Daoy (cell line): ENCODE measurements around the gene CLIC5. TPM values are rescaled to one million over a fixed set of nuclear protein-coding genes. Genes with fewer than 3 reads are reported as not detected.
A peak's percentile ranks its signal among the peaks of the same experiment; 100 is the strongest.

Experiments
- DNase-seq: peaks from one replicate; pipeline ENCODE4 v3.0.0-alpha.2; 2015; ENCODE audit warnings: low read depth
- total RNA-seq: library from RNA; depleted of rRNA; stranded (reverse); fragments of >200 nt; shearing (Covaris generic); gene quantifications from 2 replicates; pipeline ENCODE4 v1.2.3, GENCODE V29; 2014

Gene CLIC5
- total RNA-seq, 1 experiment from 2014 or later: 0.11 TPM

- DNase-seq: no peak
These were observed 120.1 kb downstream of the CLIC5 start for GRCh38 chr6:45895569-45895968.

DNA sequence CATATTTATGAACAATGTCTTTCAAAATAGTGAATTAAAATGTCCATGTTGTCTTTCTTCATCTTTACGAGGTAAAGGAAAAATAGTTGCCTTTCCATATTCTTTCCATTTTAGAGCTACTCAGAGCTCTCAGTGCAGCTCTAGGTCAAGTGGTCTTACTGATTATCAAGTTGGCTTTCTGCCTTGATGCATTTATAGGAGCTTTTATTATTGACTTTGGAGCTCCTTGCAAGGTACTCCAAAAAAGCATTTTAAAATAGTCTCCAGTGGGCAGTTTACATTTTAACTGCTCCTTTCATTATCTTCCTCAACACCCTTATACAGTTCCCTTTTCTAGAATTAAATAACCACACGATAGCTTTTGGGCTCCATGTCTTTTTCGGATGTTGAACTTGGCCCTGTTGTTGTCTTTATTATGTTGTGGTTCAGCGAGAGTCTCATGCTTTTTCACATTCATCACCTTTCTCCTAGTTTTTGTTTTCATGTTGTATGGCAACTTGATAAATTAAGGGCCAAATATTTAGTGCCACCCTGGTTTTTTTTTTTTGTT, 122.9 kb downstream of the CLIC5 start:
- DNase-seq: no peak

GRCh38 chr6:45892196-45892595, 123.5 kb downstream of the CLIC5 start:
- DNase-seq: no peak

DNA sequence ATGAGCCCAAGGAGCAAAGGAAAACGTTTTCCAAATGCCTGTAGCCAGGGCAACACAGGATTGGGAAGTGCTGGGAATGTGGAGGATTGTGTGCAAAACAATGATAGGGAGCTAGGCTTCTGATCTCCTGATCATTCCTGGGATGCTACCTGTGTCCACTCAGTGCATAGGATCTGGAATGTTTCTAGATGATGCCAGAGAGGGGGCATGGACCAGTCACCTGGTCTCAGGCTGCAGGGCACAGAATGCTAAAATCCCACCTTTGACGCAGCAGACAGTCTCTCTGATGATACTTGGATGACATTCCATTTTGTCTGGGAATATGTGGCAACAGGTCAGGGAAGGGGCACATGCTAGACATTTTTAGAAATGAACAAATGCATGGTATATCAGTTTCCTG, 128.9 kb downstream of the CLIC5 start:
- DNase-seq: no peak

DNA sequence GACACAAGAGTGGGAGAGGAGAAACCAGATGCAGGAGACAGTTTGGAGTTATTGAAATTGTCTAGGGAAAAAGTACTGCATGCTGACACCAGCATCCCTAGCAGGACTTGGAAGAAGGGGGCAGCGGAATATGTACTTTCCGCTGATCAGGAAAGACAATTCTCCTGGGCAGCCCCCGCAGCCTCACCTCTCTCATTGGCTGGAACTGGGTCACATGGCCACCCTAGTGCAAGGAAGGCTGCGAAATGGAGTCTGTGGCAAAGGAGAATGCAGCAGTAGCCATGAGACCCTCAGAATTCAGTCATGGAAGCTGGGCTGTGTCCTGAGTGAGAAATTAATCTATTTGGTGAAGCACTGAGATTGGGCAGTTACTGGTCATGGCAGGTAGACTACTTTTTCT, 131.3 kb downstream of the CLIC5 start:
- DNase-seq: no peak

DNA sequence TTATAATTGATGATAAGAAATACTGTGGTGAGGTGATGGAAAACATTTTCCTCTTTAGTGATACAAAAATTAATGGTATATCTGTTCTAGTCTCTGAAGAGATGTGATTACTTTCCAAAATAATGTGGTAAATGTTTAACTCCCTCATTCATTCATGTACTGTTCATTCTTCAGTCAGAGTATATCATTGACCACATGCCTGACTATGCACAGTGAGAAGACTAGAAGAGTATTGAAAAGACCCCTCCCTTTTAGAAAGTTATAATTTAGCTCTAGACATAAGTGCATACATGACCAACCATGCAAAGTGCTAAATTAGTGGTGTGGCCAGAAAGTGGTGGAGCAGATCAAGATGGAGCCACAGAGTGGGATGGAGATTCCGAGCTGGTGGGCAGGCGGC, 133.0 kb downstream of the CLIC5 start:
- no peak for DNase-seq

GRCh38 chr6:45881705-45882467, 133.8 kb downstream of the CLIC5 start:
- DNase-seq: no peak

DNA sequence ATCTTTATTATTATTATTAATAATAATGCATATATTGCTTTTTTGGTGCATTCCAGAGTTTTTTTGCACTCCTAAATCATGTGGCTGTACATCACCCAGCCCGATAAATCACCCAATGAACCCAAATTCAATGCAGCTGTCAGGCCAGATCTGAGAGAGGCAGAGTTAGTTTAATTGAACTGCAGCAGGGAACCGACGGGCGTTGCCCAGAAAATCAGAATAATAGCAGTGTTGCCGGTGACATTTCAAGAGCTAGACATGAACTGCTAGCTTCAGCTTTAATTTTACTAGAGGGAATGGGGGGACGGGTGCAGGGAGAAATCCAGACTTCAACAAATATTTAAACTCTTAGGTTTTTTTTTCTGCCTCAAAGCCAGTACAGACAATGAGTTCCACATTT, 135.0 kb downstream of the CLIC5 start:
- DNase-seq: no peak

DNA sequence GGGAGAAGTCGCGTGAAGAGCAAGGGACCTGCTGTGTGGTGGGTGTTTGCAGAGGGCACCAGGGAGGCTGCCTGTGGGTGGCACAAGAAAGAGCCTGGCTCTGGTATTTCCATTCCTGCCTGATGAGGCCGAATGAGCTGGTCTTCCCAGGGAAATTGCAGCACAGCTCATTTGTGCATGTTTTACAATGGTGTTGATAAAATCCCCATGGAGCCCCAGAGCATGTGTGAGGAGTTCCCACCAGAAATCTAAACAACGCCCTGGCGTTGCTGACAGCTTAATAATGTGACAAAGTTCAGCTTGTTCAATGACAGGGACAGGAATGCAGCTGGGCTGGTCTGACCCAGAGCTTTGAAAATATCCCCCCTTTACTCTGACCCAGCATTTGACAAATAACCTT, 135.5 kb downstream of the CLIC5 start:
- peak; percentile 15 for DNase-seq

DNA sequence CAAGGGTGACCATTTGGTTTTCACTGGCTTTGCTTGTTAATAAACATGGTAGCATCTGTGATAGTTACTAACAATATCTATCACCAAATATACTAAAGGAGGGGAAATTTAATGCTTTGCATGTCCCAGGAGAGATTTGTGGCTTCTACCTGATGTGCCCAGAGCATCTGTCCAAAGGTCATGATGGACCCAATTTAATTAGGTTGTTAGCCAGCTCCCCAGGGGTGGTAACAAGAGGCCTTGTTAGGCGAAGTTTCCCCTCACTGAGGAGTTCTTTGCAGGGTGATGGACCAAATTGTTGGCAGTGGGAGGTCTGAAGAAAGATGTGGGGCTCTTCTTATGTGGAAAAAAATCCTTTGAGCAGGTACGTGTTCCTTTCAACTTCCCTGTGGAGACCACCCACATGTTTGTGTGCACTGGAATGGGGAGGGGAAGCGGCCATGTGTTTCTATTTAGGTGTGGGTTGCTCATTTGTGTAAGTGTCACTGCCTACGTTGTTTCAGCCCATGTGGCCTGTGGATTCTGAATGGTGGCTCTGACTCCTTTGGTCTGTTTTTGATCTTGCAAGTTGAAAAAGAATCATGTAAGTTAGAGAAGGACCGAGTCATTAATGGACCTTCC, 137.6 kb downstream of the CLIC5 start:
- no peak for DNase-seq

DNA sequence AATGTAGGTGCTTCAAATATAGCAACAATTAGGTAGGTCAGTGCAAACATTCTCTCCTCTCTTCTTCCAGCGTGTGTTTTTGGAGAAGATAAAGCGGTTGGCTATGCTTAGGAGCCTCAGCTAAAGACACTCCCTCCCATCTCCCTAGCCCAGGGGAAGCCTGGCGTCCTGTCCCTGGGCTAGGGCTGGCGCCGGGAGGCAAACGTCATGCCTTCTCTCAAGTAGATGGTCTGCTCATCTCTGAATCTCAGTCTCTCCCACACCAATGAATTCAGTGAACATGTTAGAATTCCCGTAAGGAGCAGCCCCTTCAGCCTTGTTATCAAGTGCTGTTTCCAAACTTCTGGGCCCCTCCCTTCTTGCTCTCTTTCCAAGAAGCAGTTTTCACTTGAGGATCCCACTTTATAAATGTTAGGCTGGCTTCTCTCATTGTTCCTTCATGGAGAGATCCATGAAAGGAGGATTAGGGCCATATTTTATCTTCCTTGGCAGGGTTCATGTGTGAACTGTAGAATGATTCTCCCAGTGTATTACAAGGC, 142.8 kb downstream of the CLIC5 start:
- DNase-seq: no peak

GRCh38 chr6:45870531-45870930, 145.1 kb downstream of the CLIC5 start:
- no peak for DNase-seq

- peak; percentile 71 for DNase-seq
These were observed 151.0 kb downstream of the CLIC5 start for GRCh38 chr6:45864651-45865050.

- no peak for DNase-seq
These were observed 157.0 kb downstream of the CLIC5 start for GRCh38 chr6:45858691-45859090.

DNA sequence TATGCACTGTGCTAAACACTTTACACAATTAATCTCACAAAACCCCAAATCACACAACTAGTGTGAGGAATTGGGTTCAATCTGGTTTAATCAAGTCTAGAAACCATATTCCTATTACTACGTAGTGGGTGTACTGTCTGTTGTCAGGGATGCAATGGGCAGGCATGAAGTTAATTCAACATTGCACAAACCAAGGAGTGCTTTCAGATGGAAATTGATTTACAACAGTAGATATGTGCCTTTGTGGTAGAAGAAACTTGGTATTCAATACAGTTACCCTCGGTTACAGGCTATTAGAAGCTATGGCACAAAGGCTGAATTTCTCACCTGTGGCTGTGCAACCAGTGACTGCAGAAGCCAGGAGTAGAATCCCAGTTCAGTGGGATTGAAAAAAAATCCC, 157.8 kb downstream of the CLIC5 start:
- no peak for DNase-seq

- DNase-seq: no peak
These were observed 159.8 kb downstream of the CLIC5 start for GRCh38 chr6:45855642-45856394.

GRCh38 chr6:45854149-45854742, 161.4 kb downstream of the CLIC5 start:
- no peak for DNase-seq

DNA sequence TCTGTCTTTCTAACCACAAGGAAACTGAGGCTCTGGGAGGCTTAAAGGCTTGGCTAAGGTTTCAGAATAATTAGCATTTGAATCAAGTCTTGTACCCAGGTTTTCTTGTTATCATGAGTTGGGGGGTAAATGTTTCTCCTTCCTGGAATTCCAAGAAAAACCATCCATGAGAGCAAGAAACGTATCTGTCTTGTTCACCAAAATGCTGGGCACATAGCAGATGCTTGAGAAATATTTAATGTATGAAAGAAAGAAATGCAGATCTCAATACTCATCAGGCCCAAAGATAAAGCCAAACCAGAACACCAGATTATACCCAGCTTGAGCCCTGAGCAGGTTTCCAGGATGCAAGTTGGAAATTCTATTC, 164.6 kb downstream of the CLIC5 start:
- no peak for DNase-seq

DNA sequence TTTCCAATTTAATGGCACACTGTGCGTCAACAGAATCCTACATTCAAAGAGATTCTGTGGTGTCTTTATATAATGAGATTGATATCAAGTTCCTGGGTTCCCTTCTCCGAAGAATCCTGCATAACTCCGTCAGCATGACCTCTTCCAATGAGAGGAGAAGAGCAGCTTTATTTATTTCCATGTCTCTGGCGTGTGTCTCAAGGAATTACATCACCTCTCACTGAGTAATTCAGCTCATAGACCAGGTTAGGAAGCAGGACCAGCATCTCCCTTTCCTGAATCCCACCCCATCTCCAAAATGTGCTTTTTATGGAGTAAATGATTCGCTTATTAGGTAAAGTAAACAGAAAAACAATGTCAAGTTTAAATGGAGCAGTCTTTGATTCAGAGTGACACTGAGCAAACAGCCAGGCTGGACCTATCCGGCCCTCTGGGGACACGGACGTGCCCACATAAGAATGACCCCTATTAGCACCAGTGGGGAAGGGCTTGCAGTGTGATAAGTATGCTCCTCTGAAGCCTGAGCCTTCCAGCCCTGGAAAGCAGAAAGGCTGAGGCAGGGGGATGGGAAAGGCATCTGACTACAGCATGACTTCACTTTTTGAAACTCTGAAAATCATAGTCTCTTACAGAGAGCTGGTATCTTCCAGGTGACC, 165.2 kb downstream of the CLIC5 start:
- DNase-seq: no peak

DNA sequence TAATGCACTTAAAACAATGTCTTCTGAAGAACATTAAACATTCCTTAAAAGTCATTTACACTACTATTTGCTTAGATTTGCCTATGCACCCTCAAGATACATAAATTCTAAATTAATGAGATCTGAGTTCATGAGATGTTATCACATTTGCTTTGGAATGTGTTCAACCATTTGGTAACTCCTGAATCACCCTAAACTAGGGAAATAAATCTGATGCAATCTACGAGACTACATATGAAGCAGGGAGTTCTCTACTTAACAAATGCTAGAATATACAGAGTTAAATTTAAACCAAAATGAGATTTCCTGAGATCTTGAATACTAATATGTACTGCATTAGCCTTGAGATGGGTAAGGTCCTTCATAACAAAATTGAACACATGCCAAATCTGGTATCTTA, 170.1 kb downstream of the CLIC5 start:
- peak; percentile 20 for DNase-seq

DNA sequence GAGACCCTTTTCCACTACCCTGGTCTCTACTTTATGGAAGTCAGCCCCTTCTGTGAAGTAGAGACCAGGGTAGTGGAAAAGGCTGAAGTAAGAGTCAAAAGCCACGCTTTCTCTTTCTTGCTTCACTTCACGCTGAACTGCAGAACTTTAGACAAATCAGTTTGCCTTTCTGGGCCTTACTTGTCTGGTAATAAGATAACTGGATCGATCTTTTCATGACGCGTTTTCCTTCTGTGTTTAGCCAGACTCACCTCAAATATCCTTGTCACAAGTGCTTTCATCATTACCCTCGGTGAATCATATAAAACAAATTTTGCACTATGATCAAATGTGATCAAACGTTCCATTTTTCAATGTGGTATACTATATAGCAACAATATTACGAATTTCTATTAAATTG, 170.7 kb downstream of the CLIC5 start:
- no peak for DNase-seq
